ENCODE results near the gene DHRSX.
"Not testable (repeated sequence)": the region's sequence is repeated elsewhere in the genome, so short reads cannot be mapped to it uniquely, and the experiment has no call there.

DHRSX gene

GRCh38 chrX:2498781-2499302 lies 1.9 kb downstream of the DHRSX start:
- DNase-seq (ENCODE audit: low read depth in 2 of 2) = no peak

DNA sequence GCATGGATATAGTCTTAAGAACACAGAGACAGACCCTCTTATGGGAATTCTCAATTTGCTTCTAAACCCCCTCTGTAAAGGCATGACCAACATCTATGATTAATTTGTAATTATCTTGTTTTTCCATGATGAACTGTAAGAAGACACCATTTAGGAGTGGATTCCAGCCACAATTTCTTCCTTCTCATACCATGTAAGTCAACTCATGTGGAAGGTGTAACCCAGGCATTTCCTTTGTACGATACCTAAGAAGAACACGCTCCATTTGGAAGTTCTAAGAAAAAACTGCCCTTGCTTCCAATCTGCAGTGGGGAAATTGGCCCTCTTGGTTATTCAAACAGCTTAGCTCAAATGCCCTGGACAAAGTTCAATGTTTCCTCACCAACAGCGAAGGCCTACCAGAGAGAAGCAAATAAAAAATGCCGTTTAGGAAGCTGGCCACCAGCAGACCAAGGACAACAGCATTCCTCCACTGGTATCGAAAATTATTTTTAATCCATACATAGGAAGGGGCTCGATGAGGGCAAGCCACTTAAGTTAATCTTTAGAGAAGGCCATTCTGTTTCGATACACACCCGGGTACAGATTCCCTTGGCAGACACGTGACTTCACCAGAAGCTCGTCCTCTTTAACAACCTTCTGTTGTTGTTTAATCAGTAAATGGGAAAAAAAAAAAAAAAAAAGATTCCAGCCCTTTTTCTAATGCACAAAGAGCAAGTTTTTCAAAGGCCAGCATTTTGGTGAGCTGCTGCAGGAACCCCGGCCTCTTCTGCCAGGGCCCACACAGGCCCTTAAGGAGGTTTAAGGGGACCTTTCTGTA lies 2.6 kb downstream of the DHRSX start:
- no peak for DNase-seq (ENCODE audit: low read depth in 2 of 2)

DNA sequence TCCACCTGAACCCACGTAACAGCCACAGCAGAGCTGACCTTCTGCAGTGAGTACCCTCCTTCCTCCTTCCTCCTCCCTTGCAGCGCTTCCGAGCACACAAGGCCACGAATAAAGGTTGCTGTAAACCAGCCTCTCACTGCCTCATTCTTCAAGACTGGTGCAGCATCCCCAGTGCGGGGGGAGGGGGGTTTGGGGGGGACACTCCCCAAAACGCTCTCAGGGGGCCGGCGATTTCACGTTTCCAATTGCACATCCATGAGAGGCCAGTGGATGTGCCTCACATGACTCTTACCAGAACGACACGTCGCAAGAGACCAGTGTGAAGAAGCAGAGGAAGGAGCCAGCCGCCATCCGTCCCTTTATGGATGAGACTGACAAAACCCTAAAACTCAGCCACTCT lies 5.2 kb downstream of the DHRSX start:
- DNase-seq (ENCODE audit: low read depth in 2 of 2) = no peak

DNA sequence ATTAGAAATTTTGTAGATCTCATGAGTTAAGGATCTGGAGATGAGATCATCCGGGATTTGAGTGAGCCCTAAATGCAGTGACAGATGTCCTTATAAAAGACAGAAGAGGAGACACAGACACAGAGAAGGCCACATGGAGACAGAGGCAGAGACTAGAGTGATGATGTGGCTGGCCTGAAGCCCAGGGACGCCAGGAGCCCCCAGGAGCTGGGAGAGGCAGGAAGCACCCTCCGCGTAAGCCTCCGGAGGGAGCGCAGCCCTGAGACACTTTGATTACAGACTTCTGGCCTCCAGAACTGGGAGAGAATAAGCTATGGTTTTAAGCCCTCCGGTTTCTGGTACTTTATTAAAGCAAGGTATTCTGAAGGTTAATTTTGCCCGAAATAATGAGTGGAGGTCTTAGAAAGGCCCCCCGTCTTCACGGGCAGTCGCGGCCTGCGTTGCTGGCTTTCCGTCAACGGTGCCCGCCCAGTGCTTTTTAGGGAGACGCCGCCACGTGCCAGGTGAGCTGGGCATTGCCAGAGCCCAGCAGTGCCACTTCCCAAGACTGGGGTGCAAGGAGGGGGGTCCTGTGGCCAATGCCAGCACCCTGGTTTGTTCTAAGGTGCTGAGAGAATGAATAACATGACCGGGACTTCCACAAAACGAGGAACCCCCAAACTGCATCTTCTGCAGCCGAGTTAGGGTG lies 8.1 kb downstream of the DHRSX start:
- DNase-seq (ENCODE audit: low read depth in 2 of 2) = no peak

DNA sequence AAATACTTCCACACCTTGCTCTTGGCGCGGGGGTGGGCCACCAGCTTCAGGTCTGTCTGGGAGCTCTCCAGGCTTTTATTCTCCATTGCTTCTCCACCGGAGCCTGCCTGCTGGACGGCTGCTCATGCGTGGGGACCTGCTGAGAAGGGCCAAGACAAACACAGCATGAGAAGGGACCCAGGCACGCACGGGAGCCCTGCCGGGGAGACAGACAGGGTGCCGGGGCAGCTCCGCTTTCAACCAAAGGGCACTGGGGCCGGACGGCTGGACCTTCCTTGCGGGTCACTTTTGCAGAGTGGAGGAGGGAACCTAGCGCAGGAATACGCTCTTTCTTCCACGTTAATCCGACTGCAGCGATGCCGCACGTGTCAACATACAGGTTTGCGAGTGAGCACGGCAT lies 10.1 kb downstream of the DHRSX start:
- DNase-seq (ENCODE audit: low read depth in 2 of 2) = no peak

DNA sequence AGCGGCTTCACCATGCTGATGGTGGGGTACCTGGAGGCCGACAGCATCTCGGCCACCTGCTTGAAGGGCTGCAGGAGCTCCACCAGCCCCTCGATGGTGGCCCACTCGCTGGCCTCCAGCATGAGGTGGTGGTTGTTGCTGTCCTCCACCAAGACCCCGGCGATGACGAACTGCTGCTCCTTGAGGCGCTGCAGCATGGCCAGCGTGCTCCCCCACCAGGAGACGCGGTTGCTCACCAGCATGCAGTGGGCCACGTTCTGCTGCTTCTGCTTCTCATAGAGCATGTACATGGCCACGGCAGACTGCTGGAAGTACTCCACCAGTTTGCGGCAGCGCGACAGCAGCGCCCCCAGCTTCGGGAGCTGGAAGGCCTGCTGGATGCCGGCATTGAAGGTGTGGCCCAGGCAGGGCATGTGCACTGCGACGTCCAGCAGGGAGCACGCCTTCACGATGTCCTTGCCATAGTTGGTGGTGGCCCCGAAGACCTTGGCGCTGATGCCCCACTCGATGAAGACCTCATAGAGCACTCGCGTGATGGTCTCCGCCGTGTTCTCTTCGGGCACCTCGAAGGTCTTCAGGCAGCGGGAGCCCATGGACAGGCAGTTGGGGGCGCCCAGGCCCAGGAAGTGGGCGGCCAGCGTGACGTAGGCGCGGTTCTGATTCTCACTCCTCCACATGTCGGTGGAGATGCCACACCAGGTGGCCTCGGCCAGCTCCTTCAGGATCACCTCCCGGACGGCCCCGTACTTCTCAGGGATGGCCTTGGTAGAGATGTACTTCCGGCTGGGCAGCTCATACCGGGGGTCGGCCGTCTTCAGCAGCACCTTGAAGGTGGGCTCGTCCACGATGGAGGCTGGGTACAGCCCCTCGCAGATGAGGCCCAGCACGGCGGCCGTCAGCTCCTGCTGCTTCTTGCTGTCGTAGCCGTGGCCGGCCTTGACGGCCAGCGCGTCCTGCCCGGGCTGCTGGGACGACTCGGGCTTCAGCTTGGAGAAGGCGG lies 11.0 kb downstream of the DHRSX start:
- no peak for DNase-seq (ENCODE audit: low read depth in 2 of 2)

DNA sequence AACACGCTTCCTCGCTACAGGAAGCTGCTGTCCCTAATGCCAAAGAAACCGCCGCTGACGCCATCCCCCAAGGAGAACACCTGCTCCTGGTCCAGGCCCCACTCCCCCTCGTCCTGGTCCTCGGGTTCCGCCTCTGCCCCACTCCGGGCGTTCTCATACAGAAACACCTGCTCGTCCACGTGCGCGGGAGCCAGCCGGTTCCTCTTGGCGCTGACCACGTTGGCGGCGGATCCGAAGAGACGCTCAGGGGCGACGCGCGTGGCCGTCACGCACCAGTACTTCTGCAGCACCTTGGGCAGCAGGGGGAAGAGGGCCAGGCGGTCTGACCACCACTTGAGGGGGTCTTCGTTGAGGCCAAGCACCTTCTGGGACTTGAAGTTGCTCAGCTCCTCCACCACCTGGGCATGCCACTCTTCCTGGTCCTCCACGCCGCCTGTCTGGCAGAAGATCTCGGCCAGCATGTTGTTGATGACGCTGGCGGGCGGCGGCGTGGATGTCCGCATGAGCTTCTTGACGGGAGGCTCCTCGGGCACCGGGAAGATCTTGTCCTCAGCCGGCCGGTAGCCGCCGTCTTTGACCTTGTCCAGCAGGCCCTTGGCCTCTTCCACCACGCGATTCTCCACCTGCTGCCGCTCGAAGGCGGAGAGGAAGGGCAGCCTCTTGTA lies 12.0 kb downstream of the DHRSX start:
- DNase-seq (ENCODE audit: low read depth in 2 of 2) = no peak

GRCh38 chrX:2487366-2487765 lies 13.4 kb downstream of the DHRSX start:
- DNase-seq (ENCODE audit: low read depth in 2 of 2) = no peak

- no peak for DNase-seq (ENCODE audit: low read depth in 2 of 2)
These were observed 14.2 kb downstream of the DHRSX start for GRCh38 chrX:2486476-2487133.

GRCh38 chrX:2485789-2486345 lies 14.9 kb downstream of the DHRSX start:
- no peak for DNase-seq (ENCODE audit: low read depth in 2 of 2)

DNA sequence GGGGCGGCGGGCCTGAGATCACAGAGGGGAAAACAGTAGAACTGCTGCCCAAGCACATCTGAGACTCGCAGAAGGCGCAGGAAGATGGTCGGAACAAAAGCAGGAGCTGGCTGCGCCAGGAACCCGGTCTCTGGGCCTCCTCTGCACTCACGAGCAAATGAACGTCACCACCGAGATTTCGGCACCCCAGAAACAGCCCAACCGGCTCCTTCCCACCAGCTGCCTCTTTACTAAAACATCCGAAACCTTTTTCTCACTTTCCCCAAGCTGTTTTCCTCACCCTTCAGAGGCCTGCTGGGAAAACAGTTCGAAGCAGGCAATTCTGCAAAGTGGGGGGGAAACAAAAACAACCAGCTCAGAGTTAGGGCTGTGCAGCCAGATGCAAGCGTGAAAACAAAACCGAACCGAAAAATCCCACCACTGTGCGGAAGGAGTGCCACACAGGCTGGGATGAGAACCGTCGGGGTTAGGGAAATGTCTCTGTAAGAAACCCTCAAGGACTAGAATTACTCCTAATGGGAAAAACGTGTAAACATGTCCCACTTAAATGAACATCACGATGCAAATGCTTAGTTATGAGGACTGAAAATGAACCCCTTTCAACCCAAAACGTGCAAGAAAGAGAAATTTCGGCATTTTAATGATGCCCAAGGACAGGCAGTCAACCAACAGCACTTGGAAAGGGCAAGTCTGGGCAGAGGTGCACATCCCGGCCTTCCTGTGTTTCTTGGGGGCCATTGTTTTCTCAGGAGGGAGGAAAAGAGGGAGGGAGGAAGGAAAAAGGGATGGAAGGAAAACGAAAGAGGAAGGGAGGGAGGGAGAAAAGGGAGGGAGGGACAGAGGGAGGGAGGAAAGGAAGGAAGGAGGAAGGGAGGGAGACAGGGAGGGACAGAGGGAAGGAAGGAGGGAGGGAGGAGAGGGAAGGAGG lies 15.8 kb downstream of the DHRSX start:
- no peak for DNase-seq (ENCODE audit: low read depth in 2 of 2)

DNA sequence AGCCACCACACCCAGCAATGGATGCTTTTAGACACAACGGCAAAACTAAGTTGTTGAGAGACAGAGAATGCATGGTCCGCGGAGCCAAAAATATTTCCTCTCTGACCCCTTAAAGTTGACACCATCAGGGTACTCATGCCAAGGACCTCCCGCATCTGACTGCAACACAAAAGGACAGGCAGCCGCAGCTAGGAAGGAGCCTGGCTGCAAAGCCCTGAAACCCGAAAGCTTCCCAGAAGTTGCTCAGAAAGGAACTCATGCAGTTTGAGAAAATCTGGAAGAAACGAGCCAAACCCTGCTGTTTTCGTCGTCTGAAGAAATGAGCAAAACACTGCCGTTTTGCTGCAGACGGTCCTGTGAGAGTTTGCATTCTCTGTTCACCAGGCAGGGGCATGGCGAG lies 16.5 kb downstream of the DHRSX start:
- DNase-seq (ENCODE audit: low read depth in 2 of 2) = no peak

GRCh38 chrX:2483398-2484060 lies 17.2 kb downstream of the DHRSX start:
- no peak for DNase-seq (ENCODE audit: low read depth in 2 of 2)

- not testable (repeated sequence) for DNase-seq (ENCODE audit: low read depth in 2 of 2)
These were observed 19.2 kb downstream of the DHRSX start for GRCh38 chrX:2481597-2481996.

DNA sequence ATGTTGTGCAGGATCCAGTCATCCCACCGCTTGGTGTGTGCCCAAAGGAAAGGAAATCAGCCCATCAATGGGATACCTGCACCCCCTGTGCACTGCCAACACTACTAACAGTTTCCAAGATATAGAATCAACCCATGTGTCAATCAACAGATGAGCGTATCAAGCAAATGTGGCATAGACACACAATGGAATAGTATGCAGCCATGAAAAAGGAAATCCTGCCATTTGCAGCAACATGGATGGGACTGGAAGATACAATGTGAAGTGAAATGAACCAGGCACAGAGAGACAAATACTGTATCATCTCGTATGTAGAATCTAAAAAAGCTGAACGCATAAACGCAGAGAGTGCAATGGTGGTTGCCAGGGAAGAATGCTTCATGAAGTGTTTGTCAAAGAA lies 20.8 kb downstream of the DHRSX start:
- DNase-seq (ENCODE audit: low read depth in 2 of 2) = not testable (repeated sequence)

GRCh38 chrX:2479420-2479780 lies 21.4 kb downstream of the DHRSX start:
- DNase-seq (ENCODE audit: low read depth in 2 of 2) = no peak

- no peak for DNase-seq (ENCODE audit: low read depth in 2 of 2)
These were observed 22.0 kb downstream of the DHRSX start for GRCh38 chrX:2478546-2479419.

DNA sequence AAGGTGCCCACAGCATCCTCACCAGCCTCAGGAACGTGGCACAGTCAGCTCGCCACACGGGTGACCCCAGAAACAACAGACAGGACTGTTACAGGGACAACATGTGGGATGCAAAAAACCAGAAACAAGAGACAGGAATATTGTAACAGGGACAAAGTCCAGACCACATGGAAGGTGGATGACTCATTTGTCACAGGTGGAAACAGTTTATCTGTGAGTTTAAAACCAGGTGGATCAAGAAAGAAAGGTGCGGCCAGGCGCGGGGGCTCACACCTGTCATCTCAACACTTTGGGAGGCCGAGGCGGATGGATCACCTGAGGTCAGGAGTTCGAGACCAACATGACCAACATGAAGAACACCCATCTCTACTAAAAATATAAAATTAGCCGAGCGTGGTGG lies 23.5 kb downstream of the DHRSX start:
- DNase-seq (ENCODE audit: low read depth in 2 of 2) = not testable (repeated sequence)
